Hindlimb muscle (tissue), 1 donor: Measurements from ENCODE around the gene CILP2. TPM values are rescaled to one million over a fixed set of nuclear protein-coding genes. Genes with fewer than 3 reads are reported as not detected.

Experiments
- DNase-seq: peaks from one replicate; pipeline ENCODE4 v3.0.0-alpha.2; 2013
- polyA plus RNA-seq: library from polyadenylated mRNA; unstranded; fragments of 120-200 nt; gene quantifications from one replicate; pipeline ENCODE4 v1.2.1, GENCODE V29; 2013; ENCODE audit not compliant: insufficient read length

Gene CILP2
- polyA plus RNA-seq, 1 donor = 1.5 TPM

DNA sequence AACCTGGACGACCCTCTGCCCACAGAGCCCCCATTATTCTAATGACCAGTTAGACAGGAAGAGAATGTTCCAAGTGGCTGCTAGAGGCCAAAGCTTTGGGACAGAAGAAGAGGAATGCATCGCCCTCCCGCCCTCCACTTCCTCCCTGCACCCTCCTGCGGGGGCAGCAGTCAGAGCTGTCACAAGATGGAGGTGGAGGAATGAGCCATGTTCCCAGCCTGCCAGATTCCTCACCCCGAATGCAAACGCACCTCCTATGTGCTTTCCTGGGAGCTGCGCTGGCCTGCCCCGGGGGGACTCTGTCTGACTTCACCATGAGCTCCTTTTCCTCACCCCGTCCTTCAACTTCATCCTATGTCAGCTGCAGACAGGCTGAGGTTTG lies 7.7 kb upstream of the CILP2 start:
- DNase-seq = no peak

DNA sequence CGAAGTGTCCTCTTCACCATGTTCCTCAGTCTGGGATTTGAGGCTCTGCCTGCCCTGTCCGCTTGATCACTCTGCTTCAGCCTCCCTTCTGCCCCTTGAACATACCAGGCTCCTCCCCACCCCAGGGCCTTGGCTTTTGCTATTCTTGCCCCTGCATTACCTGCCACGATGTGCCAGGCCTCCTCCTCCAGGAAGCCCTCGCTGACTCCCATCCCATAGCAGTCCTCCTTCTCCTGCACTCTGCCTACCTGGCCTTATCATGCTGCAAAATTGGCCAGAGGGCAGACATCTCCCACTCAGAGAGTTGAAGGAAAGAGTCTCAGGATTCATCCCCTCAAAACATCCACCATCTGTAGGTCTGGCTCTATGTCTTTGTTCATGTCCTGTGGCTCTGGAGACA lies 7.2 kb upstream of the CILP2 start:
- DNase-seq = no peak

DNA sequence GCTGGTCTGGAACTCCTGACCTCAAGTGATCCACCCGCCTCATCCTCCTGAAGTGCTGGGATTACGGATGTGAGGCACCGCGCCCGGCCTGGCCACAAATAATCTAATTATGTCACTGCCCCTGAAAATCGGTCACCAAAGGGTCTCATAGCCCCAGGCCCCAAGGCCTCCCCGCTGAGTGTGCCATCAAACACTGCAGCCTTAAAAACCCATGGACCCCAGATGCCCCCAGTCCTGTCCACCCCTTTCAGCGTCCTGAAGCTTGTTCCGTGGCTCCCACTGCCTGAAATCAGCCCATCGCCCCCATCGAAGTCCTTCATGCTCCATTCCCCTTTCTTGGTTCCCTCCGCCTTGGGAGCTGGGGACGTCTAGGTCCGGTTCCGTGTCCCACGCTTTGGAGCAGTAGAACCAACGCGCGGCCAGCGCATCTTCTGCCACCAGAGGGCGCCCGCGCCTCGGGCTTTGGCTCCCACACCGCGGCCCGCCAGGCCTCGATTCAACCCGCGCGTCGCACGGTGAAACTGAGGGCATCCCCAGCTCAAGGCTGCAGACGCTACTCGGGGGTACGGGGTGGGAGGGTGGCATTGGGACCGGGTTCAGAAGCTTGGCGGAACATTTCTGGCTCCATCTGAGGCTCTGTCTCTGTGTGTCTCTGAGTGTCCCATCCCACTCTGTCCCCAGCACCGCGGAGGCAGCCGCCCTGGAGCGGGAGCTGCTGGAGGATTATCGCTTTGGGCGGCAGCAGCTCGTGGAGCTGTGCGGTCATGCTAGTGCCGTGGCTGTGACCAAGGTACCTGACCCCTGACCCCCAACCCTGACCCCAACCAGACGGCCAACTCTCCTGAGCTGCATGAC lies 5.9 kb upstream of the CILP2 start:
- DNase-seq = peak; percentile 81

DNA sequence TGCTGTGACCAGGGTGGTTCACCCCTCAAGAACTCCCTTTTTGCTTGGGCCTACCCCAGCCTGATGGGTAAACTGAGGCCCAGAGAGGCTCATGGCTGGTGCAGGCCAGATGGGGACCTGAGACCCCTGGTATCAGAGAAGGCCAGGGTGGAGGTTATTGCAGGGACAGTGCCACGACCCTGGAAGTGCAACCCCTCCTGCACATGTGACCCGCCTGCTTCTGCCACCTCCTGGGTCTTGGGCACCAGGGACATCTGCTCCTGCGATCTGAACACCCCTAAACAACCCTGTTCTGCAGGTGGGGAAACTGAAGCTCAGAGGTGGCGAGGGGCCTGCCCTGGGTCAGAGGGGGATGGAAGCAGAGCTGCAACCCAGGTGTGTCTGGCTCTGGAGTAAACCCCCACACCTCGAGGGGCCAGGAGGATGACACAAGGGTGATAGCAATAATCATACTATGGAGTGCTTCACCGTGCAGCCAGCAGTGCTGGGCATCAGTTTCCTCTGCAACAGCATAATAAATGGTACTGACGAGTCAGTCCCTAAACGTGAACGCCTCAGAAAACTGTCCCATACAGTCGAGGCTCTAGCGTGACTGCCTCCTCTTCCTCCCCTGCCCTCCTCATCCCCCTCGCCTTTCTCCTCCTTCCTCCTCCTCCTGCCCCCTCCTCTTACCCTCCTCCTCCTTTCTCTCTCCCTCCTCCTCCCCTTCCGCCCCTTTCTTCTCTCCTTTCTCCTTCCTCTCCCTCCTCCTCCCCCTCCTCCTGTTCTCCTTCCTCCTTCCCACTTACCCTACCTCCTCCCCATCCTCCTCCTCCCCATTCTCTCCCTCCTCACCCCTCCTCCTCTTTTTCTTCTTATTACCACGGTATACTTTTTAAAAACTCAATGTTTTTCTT lies 5.0 kb upstream of the CILP2 start:
- no peak for DNase-seq

DNA sequence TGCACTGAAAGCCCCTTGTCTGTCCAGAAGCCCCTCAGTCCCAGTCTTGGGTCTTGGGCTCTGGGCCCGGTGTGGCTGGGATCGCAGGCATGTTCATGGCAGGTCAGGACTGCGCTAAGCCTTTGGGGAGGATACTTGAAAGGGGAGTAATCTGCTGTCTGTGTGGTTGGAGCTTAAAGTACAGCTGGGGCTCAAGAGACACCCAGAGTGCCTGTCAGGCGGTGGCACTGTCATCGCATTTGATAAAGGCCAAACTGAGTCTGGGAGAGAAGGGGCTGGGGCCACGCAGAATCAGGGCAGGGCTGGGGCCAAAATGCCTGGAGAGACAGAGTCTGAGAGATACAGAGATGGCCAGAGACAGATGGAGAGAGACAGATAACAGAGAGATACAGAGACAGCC lies 4.2 kb upstream of the CILP2 start:
- no peak for DNase-seq

DNA sequence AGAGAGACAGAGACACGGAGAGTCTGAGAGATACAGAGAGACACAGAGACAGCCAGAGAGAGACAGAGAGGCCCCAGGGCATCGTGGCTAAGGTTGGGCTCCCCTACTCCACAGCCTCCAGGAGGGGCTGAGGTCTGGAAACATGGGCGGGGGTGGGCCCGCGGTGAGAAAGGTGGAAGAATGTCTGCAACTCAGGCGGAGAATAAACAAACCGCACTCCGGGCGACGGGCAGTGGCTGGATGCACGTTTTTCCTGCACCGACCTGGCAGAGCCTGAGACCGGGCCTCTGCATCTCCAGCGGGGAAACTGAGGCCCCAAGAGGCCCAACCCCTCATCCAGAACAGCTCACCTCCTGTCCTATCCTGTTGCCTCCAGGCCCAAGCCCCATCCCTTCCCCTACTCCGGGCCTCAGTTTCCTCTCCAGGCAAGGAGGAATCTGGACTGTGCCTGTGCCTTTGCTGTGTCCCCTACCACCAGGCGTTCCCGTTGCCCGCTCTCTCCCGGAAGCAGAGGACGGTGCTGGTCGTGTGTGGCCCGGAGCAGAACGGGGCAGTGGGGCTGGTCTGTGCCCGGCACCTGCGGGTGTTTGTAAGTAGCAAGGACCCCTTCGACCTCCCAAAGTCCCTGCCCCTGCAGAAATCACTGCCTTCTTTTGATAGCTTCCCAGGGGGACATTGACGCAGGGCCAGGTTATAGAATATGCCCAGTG lies 3.4 kb upstream of the CILP2 start:
- no peak for DNase-seq

DNA sequence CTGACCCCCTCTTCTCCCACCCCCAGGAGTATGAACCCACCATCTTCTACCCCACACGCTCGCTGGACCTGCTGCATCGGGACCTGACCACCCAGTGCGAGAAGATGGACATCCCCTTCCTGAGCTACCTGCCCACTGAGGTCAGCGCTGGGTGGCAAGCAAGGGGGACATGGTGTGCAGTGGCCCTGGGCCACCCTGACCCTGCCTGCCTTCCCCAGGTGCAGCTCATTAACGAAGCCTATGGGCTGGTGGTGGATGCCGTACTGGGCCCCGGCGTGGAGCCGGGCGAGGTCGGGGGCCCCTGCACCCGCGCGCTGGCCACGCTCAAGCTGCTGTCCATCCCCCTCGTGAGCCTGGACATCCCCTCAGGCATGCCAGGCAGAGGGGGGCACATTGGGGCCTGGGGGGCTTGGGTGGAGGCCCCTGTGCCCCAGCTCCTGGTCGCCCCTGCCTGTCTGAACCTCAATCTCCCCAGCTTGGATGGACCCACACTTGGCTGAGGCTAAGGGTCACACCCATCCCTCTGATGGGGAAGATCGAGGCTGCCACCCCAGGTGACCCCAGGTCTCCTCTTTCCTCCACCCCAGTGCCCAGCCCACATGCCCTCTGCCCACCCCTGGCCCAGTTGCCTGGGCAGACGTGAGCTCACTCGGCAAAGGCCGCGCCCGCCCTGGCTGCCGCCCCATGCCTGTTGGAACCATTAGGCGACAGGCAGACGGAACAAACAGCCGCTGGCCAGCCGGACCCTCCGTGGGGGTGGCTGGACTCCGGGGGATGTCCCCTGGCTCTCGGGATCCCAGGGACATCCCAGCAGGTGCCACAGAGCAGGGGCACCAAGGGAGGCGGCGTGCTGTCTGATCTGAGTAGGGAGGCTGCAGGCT lies 2.5 kb upstream of the CILP2 start:
- no peak for DNase-seq

DNA sequence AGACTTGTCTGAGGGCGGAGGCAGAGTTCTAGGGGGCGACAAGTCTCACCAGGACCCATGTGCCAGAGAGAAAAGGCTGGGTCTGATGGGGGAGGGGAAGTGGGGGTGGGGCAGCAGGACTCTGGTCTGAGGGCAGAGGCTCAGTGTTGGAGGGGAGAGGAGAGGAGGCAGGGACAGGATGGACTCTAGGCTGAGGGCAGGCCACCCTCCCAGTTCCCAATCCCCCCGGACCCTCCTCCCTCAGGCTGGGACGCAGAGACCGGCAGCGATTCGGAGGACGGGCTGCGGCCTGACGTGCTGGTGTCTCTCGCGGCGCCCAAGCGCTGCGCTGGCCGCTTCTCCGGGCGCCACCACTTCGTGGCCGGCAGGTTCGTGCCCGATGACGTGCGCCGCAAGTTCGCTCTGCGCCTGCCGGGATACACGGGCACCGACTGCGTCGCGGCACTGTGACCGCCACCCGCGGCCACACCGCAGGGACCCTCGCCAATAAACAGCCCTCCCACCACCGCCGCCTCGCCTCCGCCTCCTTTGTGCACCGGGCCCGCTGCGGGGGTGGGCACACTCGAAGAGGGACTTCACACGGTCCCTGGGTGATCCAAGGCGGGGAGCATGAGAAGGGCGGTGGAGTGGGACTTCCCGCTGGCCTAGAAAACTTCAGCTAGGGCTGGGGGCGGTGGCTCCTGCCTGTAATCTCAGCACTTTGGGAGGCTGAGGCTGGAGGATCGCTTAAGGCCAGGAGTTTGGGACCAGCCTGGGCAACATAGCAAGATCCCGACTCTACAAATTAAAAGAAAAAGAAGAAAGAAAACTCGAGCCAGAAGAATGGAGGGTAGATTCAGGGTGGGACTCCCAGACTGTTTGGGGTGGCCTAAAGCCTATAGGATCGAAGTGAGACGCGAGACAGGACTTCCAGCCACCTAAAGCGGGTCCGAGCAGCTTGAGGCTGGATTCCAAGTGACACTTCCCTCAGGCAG lies 703 bp upstream of the CILP2 start:
- DNase-seq = no peak

DNA sequence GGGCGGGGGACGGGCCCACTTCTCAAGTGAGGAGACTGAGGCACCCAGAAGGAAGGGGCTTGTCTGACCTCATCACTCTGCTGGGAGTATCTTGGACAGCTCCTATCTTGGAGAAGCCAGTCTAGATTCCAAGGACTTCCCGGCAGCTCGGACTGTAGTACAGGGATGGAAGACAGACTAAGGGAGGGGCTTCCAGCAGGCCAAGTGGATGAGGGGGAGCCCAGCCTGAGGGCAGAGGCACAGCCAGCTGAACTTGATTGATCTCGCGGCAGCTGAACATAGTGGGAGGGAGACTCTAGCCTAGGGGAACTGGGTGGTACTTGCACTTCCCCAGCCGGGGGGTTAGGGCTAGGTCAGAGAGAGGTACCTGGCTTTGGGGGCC lies 711 bp downstream of the CILP2 start:
- DNase-seq = no peak

DNA sequence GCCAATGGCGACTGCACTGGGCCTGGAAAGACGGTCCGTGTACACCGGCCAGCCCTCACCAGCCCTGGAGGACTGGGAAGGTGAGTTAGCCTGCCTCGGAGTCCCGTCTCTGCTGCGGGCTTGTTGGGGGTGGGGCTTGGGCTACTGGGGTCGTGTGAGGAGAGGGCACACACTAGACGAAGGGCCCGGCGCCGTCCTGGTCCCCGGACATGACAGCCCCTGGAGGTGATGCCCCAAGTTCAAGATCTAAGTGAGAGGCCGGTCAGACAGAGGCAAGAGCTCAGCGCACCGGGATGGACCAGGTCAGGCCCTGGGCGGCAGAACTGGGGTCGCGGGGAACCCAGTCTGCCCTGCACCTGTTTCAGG lies 1.6 kb downstream of the CILP2 start:
- DNase-seq = no peak

DNA sequence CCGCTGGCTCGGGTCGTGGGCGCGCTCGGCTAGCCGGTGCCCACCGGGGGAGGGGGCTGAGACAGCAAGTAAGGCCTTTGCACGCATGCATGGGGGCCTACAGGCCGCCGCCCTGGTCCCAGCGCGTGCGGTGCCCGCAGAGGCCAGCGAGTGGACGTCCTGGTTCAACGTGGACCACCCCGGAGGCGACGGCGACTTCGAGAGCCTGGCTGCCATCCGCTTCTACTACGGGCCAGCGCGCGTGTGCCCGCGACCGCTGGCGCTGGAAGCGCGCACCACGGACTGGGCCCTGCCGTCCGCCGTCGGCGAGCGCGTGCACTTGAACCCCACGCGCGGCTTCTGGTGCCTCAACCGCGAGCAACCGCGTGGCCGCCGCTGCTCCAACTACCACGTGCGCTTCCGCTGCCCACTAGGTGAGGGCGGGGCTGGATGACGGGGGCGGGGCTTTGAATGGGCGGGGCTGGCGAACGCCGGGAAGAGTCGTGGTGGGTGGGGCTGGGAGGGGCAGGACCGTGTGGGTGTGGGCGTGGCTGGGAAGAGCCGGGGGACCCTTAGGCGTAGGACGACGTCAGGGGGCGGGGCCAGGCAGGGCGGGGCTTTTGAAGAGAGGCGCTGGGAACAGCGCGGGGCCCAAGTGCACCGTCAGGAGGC lies 2.1 kb downstream of the CILP2 start:
- DNase-seq = no peak

DNA sequence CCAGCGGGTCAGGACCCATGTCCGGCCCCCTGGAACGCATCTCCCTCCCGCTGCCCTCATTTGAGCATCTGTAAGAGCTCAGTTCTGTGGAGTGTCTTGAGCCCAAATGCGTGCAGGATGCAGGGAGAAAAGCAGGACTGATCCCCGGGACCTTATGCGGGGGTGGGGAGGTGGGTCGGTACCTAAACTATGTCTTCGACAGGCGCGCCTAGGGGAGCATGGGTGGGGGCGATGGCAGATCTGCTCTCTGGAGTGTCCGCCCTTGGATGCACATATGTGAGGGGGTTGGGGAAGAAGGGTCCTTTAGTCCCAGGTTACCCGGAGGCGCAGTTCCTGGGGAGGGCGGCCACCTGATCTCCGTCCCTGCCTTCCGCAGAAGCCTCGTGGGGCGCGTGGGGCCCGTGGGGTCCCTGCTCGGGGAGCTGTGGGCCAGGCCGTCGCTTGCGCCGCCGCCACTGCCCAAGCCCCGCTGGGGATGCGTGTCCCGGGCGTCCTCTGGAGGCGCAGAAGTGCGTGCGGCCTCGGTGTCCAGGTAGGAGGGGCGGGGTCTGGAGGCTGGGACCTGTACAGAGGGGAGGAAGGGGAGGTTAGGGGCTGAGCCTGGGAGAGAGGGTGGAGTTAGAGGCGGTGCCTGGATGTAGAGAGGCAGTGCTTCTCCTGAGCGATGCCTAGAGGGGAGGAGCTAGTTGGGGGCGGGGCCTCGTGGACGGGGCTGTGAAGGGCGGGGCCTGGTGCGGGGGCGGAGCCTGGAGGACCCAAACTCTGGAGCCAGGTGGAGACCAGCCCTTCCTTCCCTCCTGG lies 2.9 kb downstream of the CILP2 start:
- DNase-seq = no peak

DNA sequence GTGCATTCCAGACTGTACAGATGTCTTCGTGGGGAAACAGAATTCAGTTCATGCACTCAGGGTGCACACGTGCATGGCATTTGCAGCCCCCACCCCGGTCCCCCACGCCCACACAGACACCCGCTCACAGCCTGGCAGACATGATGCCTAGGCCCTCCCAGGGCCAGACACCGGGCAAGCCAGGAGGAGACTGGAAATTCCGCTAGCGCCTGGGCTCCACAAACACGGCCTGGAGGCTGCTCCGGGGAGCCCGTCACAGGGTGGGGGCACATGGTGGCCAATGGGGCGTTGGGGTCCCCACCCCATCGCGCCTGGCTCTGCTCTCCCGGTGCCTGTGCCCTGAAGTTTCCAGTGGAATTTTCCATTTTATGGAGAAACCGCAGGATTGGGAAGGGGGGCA lies 3.6 kb downstream of the CILP2 start:
- DNase-seq = no peak

DNA sequence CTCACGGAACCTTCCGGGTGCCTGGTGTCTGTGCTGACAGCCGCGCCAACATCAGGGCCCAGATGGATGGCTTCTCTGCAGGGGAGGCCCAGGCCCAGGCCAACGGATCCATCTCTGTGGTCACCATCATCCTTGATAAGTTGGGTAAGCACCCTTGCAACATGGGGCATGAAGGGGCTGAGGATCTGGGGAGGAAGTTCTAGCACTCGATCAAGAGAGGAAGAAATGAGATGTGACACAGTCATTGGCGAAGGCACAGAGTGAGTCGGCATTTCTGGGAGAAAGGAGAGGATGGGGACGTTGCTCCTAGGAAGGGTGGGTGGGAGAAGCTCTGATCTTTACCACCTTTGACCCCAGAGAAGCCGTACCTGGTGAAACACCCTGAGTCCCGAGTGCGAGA lies 4.4 kb downstream of the CILP2 start:
- no peak for DNase-seq

DNA sequence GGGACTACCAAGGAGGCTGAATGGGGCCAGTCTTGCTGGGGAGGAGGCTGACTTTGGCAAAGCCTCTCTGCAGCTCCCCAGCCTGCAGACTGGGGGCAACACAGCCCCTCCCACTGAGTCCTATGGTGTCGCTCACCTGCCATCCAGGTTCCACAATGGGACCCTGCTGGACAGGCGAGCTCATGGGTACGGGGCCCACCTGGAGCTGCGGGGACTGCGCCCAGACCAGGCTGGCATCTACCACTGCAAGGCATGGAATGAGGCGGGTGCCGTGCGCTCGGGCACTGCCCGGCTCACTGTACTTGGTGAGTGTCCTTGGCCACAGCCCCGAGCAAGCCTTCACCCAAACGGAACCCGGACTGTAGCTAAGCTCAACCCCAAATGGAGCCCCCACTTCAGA lies 5.0 kb downstream of the CILP2 start:
- DNase-seq = no peak

DNA sequence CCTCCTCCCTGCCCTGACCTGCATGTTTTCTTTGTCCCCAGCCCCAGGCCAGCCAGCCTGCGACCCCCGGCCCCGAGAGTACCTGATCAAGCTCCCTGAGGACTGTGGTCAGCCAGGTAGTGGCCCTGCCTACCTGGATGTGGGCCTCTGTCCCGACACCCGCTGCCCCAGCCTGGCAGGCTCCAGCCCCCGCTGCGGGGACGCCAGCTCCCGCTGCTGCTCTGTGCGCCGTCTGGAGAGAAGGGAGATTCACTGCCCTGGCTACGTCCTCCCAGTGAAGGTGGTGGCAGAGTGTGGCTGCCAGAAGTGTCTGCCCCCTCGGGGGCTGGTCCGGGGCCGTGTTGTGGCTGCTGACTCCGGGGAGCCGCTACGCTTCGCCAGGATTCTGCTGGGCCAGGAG lies 5.6 kb downstream of the CILP2 start:
- no peak for DNase-seq

DNA sequence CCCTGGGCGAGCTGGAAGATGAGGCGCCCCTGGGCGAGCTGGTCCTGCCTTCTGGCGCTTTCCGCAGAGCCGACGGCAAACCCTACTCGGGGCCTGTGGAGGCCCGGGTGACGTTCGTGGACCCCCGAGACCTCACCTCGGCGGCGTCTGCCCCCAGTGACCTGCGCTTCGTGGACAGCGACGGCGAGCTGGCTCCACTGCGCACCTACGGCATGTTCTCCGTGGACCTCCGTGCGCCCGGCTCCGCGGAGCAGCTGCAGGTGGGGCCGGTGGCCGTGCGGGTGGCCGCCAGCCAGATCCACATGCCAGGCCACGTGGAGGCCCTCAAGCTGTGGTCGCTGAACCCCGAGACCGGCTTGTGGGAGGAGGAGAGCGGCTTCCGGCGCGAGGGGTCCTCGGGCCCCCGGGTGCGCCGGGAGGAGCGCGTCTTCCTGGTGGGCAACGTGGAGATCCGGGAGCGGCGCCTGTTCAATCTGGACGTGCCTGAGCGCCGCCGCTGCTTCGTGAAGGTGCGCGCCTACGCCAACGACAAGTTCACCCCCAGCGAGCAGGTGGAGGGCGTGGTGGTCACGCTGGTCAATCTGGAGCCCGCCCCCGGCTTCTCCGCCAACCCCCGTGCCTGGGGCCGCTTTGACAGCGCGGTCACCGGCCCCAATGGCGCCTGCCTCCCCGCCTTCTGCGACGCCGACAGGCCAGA lies 6.3 kb downstream of the CILP2 start:
- no peak for DNase-seq

DNA sequence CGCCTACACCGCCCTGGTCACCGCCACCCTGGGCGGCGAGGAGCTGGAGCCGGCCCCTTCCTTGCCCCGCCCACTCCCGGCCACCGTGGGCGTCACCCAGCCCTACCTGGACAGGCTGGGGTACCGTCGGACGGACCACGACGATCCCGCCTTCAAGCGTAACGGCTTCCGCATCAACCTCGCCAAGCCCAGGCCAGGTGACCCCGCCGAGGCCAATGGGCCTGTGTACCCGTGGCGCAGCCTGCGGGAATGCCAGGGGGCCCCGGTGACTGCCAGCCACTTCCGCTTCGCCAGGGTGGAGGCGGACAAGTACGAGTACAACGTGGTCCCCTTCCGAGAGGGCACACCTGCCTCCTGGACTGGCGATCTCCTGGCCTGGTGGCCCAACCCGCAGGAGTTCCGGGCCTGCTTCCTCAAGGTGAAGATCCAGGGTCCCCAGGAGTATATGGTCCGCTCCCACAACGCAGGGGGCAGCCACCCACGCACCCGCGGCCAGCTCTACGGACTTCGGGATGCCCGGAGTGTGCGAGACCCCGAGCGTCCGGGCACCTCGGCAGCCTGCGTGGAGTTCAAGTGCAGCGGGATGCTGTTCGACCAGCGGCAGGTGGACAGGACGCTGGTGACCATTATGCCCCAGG lies 7.0 kb downstream of the CILP2 start:
- no peak for DNase-seq
